ENCODE measurements around the gene L3MBTL3. TPM values are rescaled to one million over a fixed set of nuclear protein-coding genes. Genes with fewer than 3 reads are reported as not detected.
"Not testable (repeated sequence)": the region's sequence is repeated elsewhere in the genome, so short reads cannot be mapped to it uniquely, and the experiment has no call there.

The L3MBTL3 gene
- polyA plus RNA-seq, 2 of the 4 experiments (the other 2 are of a cell fraction), result 3.0 to 5.9 TPM

- 5% methylated on average over 5 of the region's 5 CpGs for WGBS (ENCODE audit: missing lambda C conversion rate)
- Histone ChIP-seq H3K4me2 (no peak overlapping the region), H3K27ac (no peak overlapping the region), H3K9me3 (no peaks in the 10 kb centered on the region), H3K4me1 (no peaks in the 10 kb centered on the region), H3K4me3 (no peak overlapping the region)
- ChIA-PET POLR2A (no interaction called here), CTCF (no interaction called here)
- no peak for DNase-seq (ENCODE audit: low read depth in 1 of 2, low spot score in 1 of 2)
- TF ChIP-seq MAFK (IDR thresholded peaks at IDR 0.05; ENCODE audit: partially characterized antibody) (no peak), TP53 (CRISPR knock-in tag; IDR thresholded peaks at IDR 0.05) (no peak), MAX (IDR thresholded peaks at IDR 0.05) (no peak), KDM5A (IDR thresholded peaks at IDR 0.05) (no peak), RFX5 (IDR thresholded peaks at IDR 0.05) (no peak), SREBF2 (IDR thresholded peaks at IDR 0.05) (no peak), GATA3 (IDR thresholded peaks at IDR 0.05; ENCODE audit: borderline replicate concordance) (no peak), MAZ (IDR thresholded peaks at IDR 0.05; ENCODE audit: borderline replicate concordance, low read depth, low read length) (no peak), HES2 (IDR thresholded peaks at IDR 0.05) (no peak), HOXA7 (CRISPR knock-in tag; IDR thresholded peaks at IDR 0.05) (no peak)
- no peak for FAIRE-seq
- ATAC-seq, result no peak
These were observed 149.3 kb downstream of the L3MBTL3 start for GRCh38 chr6:130167655-130168054.

- FAIRE-seq; H3K4me2 ChIP-seq; DNase-seq (ENCODE audit: low read depth in 1 of 2, low spot score in 1 of 2); H3K9me3 ChIP-seq; H3K4me1 ChIP-seq; ATAC-seq; H3K27ac ChIP-seq; H3K4me3 ChIP-seq; CTCF ChIA-PET; POLR2A ChIA-PET: not testable (repeated sequence)
- 27% methylated on average over 4 of the region's 4 CpGs for WGBS (ENCODE audit: missing lambda C conversion rate)
These were observed 151.8 kb downstream of the L3MBTL3 start for GRCh38 chr6:130170160-130170559.

- DNase-seq (ENCODE audit: low read depth in 1 of 2, low spot score in 1 of 2); H3K4me3 ChIP-seq; H3K27ac ChIP-seq; H3K4me1 ChIP-seq; CTCF ChIA-PET; ATAC-seq; FAIRE-seq; POLR2A ChIA-PET; H3K9me3 ChIP-seq; H3K4me2 ChIP-seq: not testable (repeated sequence)
- 8% methylated on average over 2 of the region's 4 CpGs for WGBS (ENCODE audit: missing lambda C conversion rate)
These were observed 155.1 kb downstream of the L3MBTL3 start for GRCh38 chr6:130173377-130174004.

- TF ChIP-seq FOSB (CRISPR knock-in tag; IDR thresholded peaks at IDR 0.05), result no peak
- no peak for TF ChIP-seq ELK1 (IDR thresholded peaks at IDR 0.05; ENCODE audit: low read depth, low read length)
- TF ChIP-seq HOXB5 (CRISPR knock-in tag; IDR thresholded peaks at IDR 0.05), result no peak
- no peak for TF ChIP-seq MAFK (IDR thresholded peaks at IDR 0.05; ENCODE audit: partially characterized antibody)
- TF ChIP-seq FOXS1 (CRISPR knock-in tag; IDR thresholded peaks at IDR 0.05), result no peak
- TF ChIP-seq SMC3 (IDR thresholded peaks at IDR 0.05), result no peak
- no peak for TF ChIP-seq RFX5 (IDR thresholded peaks at IDR 0.05)
- no peak for TF ChIP-seq PBX3 (IDR thresholded peaks at IDR 0.05)
- no peak for TF ChIP-seq NR3C1 (IDR thresholded peaks at IDR 0.05)
- TF ChIP-seq CBX2 (IDR thresholded peaks at IDR 0.05; ENCODE audit: borderline replicate concordance, low read depth), result no peak
- no peak for TF ChIP-seq RNF2 (IDR thresholded peaks at IDR 0.05; ENCODE audit: borderline replicate concordance, low read depth)
- no peak for TF ChIP-seq RAD21 (conservative IDR thresholded peaks at IDR 0.05 in 1 of 2, IDR thresholded peaks at IDR 0.05 in 1 of 2)
- TF ChIP-seq JUNB (IDR thresholded peaks at IDR 0.05), result no peak
- no peak for TF ChIP-seq CHD4 (IDR thresholded peaks at IDR 0.05; ENCODE audit: borderline replicate concordance)
- no peak for TF ChIP-seq EHF (CRISPR knock-in tag; IDR thresholded peaks at IDR 0.05)
- no peak for TF ChIP-seq CHD2 (IDR thresholded peaks at IDR 0.05; ENCODE audit: low read length, partially characterized antibody)
- ChIA-PET POLR2A (no interaction called here), CTCF (no interaction called here)
- DNase-seq (ENCODE audit: low read depth in 1 of 2, low spot score in 1 of 2) (no peak), ATAC-seq (no peak), FAIRE-seq (no peak)
- H3K9me3 ChIP-seq, result no peaks in the 10 kb centered on the region
- H3K27ac ChIP-seq, result no peak overlapping the region
- no peak overlapping the region for H3K4me3 ChIP-seq
- no peaks in the 10 kb centered on the region for H3K4me1 ChIP-seq
- no peak overlapping the region for H3K4me2 ChIP-seq
- WGBS (ENCODE audit: missing lambda C conversion rate), result 81% methylated on average over 1 of the region's 1 CpG
These were observed 158.0 kb downstream of the L3MBTL3 start for GRCh38 chr6:130176378-130176777.

Measured in A549 (cell line).